ENCODE results near the gene RPL10A. TPM values are rescaled to one million over a fixed set of nuclear protein-coding genes. Genes with fewer than 3 reads are reported as not detected.

RPL10A gene
- total and polyA plus RNA-seq, 4 donors = 834 to 2,391 (median 1,469) TPM

DNA sequence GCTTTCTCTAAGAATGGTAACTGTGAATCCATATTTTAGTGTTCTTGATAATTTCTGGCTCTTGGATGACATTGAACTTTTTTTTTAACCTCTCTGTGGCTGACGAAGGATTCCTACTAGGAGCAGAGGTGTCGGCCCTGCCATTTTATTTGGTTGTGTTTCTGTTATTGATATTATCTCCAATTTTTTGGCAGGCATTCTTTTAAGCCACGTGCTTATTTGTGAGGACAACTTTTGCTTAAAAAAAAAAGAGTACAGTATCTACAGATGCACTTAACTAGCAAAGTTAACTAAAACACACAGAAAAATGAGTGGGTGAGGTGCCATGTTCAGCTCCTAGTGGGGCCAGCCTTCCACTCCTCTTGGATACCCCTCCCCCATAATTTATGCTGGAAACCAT lies 15.0 kb upstream of the RPL10A start:
- Histone ChIP-seq H3K9me3 (ENCODE audit: control insufficient read depth, low read length) (no peaks in the 10 kb centered on the region), H3K36me3 (ENCODE audit: control insufficient read depth in 1 of 2, insufficient read depth in 2 of 2, low read length in 1 of 2) (no peaks in the 10 kb centered on the region), H3K27ac (ENCODE audit: low read depth in 1 of 2, low read length in 2 of 2) (no peak overlapping the region), H3K4me3 (ENCODE audit: low read length in 2 of 2) (no peak overlapping the region), H3K4me1 (ENCODE audit: control insufficient read depth in 1 of 2, insufficient read depth in 2 of 2, low read length in 2 of 2) (no peaks in the 10 kb centered on the region), H3K27me3 (ENCODE audit: control insufficient read depth in 1 of 2, insufficient read depth in 2 of 2, low read length in 1 of 2) (no peaks in the 10 kb centered on the region)
- intact Hi-C loops (cut with DNase I) = no loop called here
- DNase-seq = no peak
- no peak for ATAC-seq (ENCODE audit: low FRiP score)
- 12 to 16% methylated on average over 3 of the region's 3 CpGs for WGBS, 2 donors

DNA sequence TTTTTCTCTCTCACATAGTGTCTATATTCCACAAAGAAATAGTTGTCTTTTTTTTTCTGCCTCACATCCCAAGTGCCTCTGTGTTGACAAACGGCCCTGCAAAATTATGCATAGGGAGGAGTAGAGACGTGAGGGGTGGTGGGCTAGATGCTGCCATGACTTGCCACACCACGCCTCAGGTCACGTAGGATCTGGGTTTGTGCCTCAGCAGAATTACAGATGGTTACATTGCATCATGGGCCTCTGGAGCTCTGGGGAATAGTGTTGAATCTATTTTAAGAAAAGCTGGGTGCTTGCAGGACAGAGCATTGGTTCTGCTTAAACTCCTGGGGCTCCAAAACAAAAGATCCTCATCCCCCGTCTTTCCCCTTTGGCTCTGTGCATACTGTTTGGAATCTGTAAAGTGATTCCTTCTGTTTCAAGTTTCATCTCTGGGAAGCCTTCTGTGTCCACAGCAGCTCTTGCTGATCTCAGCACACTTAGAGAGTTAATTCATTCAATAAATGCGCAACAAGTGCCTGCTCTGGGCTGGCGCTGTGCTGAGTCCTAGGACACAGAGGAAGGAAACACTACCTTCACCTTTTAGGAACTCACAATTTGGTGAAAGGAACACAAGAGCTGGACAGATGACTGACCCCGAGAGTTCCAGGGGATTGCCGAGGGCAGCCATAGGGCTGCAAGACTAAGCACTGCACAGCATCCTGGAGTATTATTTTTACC lies 13.7 kb upstream of the RPL10A start:
- DNase-seq = no peak
- Histone ChIP-seq H3K9me3 (ENCODE audit: control insufficient read depth, low read length) (no peaks in the 10 kb centered on the region), H3K36me3 (ENCODE audit: control insufficient read depth in 1 of 2, insufficient read depth in 2 of 2, low read length in 1 of 2) (no peaks in the 10 kb centered on the region), H3K27ac (ENCODE audit: low read depth in 1 of 2, low read length in 2 of 2) (no peak overlapping the region), H3K4me1 (ENCODE audit: control insufficient read depth in 1 of 2, insufficient read depth in 2 of 2, low read length in 2 of 2) (no peaks in the 10 kb centered on the region), H3K27me3 (ENCODE audit: control insufficient read depth in 1 of 2, insufficient read depth in 2 of 2, low read length in 1 of 2) (no peaks in the 10 kb centered on the region), H3K4me3 (ENCODE audit: low read length in 2 of 2) (no peak overlapping the region)
- intact Hi-C loops (cut with DNase I) = no loop called here
- no peak for ATAC-seq (ENCODE audit: low FRiP score)
- WGBS, 2 donors = 76 to 78% methylated on average over 9 of the region's 9 CpGs

DNA sequence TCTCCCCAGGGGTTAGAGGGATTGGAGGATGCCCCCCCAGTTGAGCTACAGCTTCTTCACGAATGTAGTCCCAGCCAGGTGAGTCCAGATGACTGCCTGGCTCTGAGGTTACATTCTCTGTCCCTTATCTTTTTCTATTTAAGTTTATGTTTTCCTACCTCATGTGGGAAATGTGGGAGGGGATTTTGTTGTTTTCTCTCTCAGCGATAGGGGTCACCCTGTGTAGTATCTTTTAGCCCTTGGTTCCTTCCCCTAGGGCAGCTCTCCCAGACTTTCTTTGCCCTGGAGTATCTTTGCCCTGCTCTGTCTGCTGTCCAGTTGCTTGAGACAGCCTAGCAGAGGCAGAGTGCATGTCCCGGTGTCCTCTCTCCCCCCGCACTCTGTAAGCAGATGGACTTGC lies 10.3 kb upstream of the RPL10A start:
- ATAC-seq (ENCODE audit: low FRiP score) (no peak), DNase-seq (no peak)
- no peaks in the 10 kb centered on the region for H3K36me3 ChIP-seq (ENCODE audit: control insufficient read depth in 1 of 2, insufficient read depth in 2 of 2, low read length in 1 of 2)
- no peaks in the 10 kb centered on the region for H3K9me3 ChIP-seq (ENCODE audit: control insufficient read depth, low read length)
- no peaks in the 10 kb centered on the region for H3K4me1 ChIP-seq (ENCODE audit: control insufficient read depth in 1 of 2, insufficient read depth in 2 of 2, low read length in 2 of 2)
- 84 to 86% methylated on average over 4 of the region's 4 CpGs for WGBS, 2 donors
- no peak overlapping the region for H3K4me3 ChIP-seq (ENCODE audit: low read length in 2 of 2)
- intact Hi-C loops (cut with DNase I) = no loop called here
- H3K27ac ChIP-seq (ENCODE audit: low read depth in 1 of 2, low read length in 2 of 2) = no peak overlapping the region
- H3K27me3 ChIP-seq (ENCODE audit: control insufficient read depth in 1 of 2, insufficient read depth in 2 of 2, low read length in 1 of 2) = no peaks in the 10 kb centered on the region

DNA sequence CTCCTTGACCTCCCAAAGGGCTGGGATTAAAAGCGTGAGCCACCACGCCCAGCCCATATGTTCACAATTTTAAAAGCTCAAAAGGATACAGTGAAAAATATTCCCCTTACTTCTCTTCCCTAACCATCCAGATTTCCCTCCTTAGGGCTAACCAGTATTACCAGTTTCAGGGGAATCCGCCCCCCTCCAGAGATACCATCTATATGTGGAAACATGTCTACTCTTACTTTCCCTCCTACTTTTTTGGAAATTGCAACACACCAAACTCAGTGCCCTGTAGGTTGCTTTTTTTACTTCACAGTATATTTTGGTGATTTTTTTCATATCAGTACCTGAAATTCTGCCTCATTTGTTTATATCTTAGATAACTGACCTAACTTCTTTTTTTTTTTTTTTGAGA lies 6.9 kb upstream of the RPL10A start:
- H3K27me3 ChIP-seq (ENCODE audit: control insufficient read depth in 1 of 2, insufficient read depth in 2 of 2, low read length in 1 of 2) = no peaks in the 10 kb centered on the region
- H3K27ac ChIP-seq (ENCODE audit: low read depth in 1 of 2, low read length in 2 of 2) = no peak overlapping the region
- WGBS, 2 donors = 97 to 98% methylated on average over 3 of the region's 3 CpGs
- DNase-seq = no peak
- intact Hi-C loops (cut with DNase I) = no loop called here
- H3K36me3 ChIP-seq (ENCODE audit: control insufficient read depth in 1 of 2, insufficient read depth in 2 of 2, low read length in 1 of 2) = no peaks in the 10 kb centered on the region
- H3K4me3 ChIP-seq (ENCODE audit: low read length in 2 of 2) = no peak overlapping the region
- no peak for ATAC-seq (ENCODE audit: low FRiP score)
- H3K4me1 ChIP-seq (ENCODE audit: control insufficient read depth in 1 of 2, insufficient read depth in 2 of 2, low read length in 2 of 2) = no peaks in the 10 kb centered on the region
- no peaks in the 10 kb centered on the region for H3K9me3 ChIP-seq (ENCODE audit: control insufficient read depth, low read length)

DNA sequence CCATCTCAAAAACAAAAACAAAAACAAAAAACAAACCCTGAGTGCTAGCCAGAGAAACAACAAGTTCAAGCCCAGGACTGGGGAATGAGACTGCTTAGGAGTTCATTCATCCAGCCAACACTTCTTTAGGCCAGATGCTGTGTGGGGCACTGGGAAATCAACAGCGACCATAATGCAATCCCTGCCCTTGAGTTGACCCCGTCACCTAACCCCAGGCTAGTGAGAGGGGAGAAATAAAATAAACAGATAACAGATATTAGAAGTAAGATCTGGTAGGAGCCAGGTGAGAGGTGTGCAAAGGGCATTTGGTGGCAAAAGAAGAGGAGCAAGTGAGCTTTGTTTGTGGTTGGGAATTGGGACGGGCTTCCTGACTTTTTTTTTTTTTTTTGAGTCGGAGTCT lies 4.9 kb upstream of the RPL10A start:
- Histone ChIP-seq H3K27ac (ENCODE audit: low read depth in 1 of 2, low read length in 2 of 2) (no peak overlapping the region), H3K36me3 (ENCODE audit: control insufficient read depth in 1 of 2, insufficient read depth in 2 of 2, low read length in 1 of 2) (no peaks in the 10 kb centered on the region), H3K4me1 (ENCODE audit: control insufficient read depth in 1 of 2, insufficient read depth in 2 of 2, low read length in 2 of 2) (no peaks in the 10 kb centered on the region), H3K9me3 (ENCODE audit: control insufficient read depth, low read length) (no peaks in the 10 kb centered on the region), H3K4me3 (ENCODE audit: low read length in 2 of 2) (no peak overlapping the region), H3K27me3 (ENCODE audit: control insufficient read depth in 1 of 2, insufficient read depth in 2 of 2, low read length in 1 of 2) (no peaks in the 10 kb centered on the region)
- 82 to 94% methylated on average over 4 of the region's 4 CpGs for WGBS, 2 donors
- DNase-seq (no peak), ATAC-seq (ENCODE audit: low FRiP score) (no peak)
- intact Hi-C loops (cut with DNase I) = no loop called here

DNA sequence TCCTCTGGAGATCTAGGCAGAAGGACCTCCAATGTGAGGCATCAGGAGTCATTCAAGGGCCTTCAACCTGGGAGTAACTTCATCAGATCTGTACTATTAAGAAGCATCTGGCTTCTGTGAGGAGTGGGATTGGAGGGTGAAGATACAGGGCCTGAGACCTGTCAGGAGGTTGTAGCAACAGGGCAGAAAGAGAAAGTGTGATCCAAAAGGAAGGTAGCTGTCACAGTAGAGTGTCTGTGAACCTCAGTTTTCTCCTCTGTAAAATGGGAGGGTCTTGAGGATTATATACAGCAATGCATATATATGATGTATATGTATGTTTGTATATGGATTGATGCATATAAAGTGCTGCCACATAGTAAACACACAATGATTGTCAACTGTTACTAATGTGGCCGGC lies 2.6 kb upstream of the RPL10A start:
- no peak for DNase-seq
- H3K27me3 ChIP-seq (ENCODE audit: control insufficient read depth in 1 of 2, insufficient read depth in 2 of 2, low read length in 1 of 2) = no peaks in the 10 kb centered on the region
- 91 to 100% methylated on average over 1 of the region's 1 CpG for WGBS, 2 donors
- no peak overlapping the region for H3K4me3 ChIP-seq (ENCODE audit: low read length in 2 of 2)
- no peaks in the 10 kb centered on the region for H3K4me1 ChIP-seq (ENCODE audit: control insufficient read depth in 1 of 2, insufficient read depth in 2 of 2, low read length in 2 of 2)
- H3K36me3 ChIP-seq (ENCODE audit: control insufficient read depth in 1 of 2, insufficient read depth in 2 of 2, low read length in 1 of 2) = no peaks in the 10 kb centered on the region
- intact Hi-C loops (cut with DNase I) = no loop called here
- no peak for ATAC-seq (ENCODE audit: low FRiP score)
- no peak overlapping the region for H3K27ac ChIP-seq (ENCODE audit: low read depth in 1 of 2, low read length in 2 of 2)
- no peaks in the 10 kb centered on the region for H3K9me3 ChIP-seq (ENCODE audit: control insufficient read depth, low read length)

DNA sequence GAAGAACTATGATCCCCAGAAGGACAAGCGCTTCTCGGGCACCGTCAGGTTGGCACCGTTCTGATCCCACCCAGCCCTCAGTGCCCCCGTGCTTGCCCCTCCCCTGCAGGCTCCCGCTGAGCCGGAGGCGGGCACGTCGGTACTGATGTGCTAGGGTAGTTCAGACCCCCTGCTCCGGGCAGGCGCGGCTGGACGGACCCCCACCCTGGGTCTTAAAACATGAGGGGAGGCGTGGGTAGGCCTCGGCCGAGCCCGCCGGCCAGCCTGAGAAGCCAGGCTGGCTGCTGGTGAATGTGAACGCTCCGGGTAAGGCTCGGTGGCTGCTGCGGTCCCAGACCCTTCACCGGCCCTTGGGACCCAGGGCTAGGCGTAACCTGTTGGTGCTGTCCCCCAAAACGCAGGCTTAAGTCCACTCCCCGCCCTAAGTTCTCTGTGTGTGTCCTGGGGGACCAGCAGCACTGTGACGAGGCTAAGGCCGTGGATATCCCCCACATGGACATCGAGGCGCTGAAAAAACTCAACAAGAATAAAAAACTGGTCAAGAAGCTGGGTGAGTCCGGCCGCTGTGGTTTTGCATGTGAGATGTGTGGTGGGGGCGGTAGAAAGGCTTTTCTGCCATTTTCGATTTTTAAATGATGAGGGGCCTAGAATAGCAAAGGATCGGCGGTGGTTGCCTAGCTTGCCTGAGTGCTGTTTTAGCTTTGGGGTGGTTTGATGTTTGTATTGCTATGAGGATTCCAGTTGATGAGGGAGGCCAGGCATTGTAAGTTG lies 964 bp downstream of the RPL10A start:
- intact Hi-C loops (cut with DNase I) = loop anchor here in 1 of 2 donors (1.0 to 2.0 kb wide), 2 partner anchors 28 to 127 kb away; partner anchors contain the start of genes PPARD and TEAD3
- H3K36me3 ChIP-seq (ENCODE audit: control insufficient read depth in 1 of 2, insufficient read depth in 2 of 2, low read length in 1 of 2) = peaks cover 0 to 3% of the 10 kb centered on the region in 2 donors
- H3K27me3 ChIP-seq (ENCODE audit: control insufficient read depth in 1 of 2, insufficient read depth in 2 of 2, low read length in 1 of 2) = no peaks in the 10 kb centered on the region
- H3K4me1 ChIP-seq (ENCODE audit: control insufficient read depth in 1 of 2, insufficient read depth in 2 of 2, low read length in 2 of 2) = no peaks in the 10 kb centered on the region
- ATAC-seq (ENCODE audit: low FRiP score) = peak; percentile 37
- H3K27ac ChIP-seq (ENCODE audit: low read depth in 1 of 2, low read length in 2 of 2) = peak overlapping the region in 1 of 2 donors; percentile 8
- 1% methylated on average over 37 of the region's 37 CpGs for WGBS, 2 donors
- peak overlapping the region; percentile 31 to 60 for H3K4me3 ChIP-seq (ENCODE audit: low read length in 2 of 2)
- no peaks in the 10 kb centered on the region for H3K9me3 ChIP-seq (ENCODE audit: control insufficient read depth, low read length)
- no peak for DNase-seq

DNA sequence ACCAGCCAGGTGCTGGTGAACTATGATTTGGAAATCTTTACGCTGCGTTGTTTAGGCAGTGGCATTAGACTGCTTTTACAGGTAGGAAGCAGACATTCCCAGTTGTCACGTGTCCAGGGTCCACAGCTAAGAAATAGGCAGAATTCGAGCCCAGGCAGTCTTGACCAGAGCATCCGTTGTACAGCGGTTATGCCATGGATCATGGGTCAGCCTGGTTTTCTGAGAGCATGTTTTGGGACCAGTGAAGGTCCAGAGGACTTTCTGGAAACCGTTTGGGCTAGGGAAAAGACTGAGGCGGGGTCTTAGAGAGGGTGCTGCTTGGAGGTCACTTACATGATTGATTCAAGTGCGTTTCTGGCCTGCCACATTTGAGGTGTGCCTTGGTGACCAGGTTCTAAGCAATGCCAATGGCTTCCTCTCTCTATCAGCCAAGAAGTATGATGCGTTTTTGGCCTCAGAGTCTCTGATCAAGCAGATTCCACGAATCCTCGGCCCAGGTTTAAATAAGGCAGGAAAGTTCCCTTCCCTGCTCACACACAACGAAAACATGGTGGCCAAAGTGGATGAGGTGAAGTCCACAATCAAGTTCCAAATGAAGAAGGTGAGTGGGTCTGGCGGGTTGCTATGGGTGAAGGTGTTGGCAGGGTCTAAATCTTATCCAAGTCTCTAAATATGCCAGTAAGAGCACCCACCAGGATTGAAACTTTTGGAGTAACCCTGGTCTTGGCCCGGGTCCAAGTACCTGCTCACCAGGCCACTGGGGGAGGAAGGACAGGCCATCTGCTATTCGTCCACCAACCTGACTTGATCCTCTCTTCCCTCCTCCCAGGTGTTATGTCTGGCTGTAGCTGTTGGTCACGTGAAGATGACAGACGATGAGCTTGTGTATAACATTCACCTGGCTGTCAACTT lies 1.8 kb downstream of the RPL10A start:
- ATAC-seq (ENCODE audit: low FRiP score) = no peak
- intact Hi-C loops (cut with DNase I) = loop anchor here in 1 of 2 donors (2.0 kb wide), 1 partner anchor 27 kb away; the partner anchor contains the start of gene TEAD3

More for the DNA sequence above, 1.8 kb downstream of the RPL10A start:
- Histone ChIP-seq H3K4me1 (ENCODE audit: control insufficient read depth in 1 of 2, insufficient read depth in 2 of 2, low read length in 2 of 2) (no peaks in the 10 kb centered on the region), H3K4me3 (ENCODE audit: low read length in 2 of 2) (peak overlapping the region; percentile 31 to 60), H3K27me3 (ENCODE audit: control insufficient read depth in 1 of 2, insufficient read depth in 2 of 2, low read length in 1 of 2) (no peaks in the 10 kb centered on the region), H3K36me3 (ENCODE audit: control insufficient read depth in 1 of 2, insufficient read depth in 2 of 2, low read length in 1 of 2) (peaks cover 0 to 7% of the 10 kb centered on the region in 2 donors), H3K27ac (ENCODE audit: low read depth in 1 of 2, low read length in 2 of 2) (peak overlapping the region in 1 of 2 donors; percentile 8), H3K9me3 (ENCODE audit: control insufficient read depth, low read length) (no peaks in the 10 kb centered on the region)
- DNase-seq = no peak
- WGBS, 2 donors = 33 to 36% methylated on average over 18 of the region's 18 CpGs
